Activated T-helper 1 cell treated with anti-CD3 and anti-CD28 coated beads, Interleukin-2, amount 50 U/mL, for 16 hours (primary cell): ENCODE measurements around the gene PARM1.

Source experiments
- DNase-seq, 2 donors: peaks; one replicate each; pipeline ENCODE4 v3.0.0-alpha.2; 2020; ENCODE audit warnings: low read depth in 1 of 2, low spot score in 1 of 2

Gene PARM1

GRCh38 chr4:74942251-74942917 lies 9.5 kb downstream of the PARM1 start:
- DNase-seq = no peak

DNA sequence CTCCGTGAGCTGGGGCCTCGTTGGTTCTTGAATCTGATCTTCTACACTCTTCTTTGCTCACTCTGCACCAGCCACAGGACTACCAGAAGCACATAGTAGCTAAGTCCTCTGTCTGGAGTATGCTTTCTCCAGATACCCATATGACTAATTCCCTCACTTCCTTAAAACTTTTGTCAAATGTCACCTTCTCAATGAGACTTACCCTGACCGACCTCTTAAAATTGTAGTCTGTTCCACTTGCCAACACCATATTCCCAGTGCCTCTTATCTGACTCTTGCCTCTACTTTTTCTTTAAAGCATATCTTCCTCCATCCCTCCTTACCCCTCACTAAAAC lies 10.0 kb downstream of the PARM1 start:
- no peak for DNase-seq

DNA sequence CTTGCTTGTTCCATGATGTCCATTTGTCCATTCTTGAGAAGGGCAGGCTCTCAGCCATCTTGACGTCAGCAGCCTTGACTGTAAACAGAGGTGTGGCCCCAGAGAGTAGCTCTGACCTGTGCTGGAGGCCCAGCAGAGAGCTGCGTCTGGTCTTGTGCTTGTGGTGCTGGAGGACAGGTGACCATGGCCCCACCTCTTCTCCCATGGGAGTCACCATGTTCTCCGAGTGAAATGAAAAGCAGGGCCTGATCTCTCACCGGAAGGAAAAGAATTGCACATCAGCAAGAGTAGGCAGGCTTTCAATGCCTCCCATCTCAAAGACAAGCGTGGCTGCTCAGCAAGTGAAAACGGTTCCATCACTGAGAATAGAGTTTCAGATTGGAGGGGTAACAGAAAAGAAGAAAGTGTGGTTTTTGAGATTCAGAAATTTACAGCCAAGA lies 11.5 kb downstream of the PARM1 start:
- no peak for DNase-seq

DNA sequence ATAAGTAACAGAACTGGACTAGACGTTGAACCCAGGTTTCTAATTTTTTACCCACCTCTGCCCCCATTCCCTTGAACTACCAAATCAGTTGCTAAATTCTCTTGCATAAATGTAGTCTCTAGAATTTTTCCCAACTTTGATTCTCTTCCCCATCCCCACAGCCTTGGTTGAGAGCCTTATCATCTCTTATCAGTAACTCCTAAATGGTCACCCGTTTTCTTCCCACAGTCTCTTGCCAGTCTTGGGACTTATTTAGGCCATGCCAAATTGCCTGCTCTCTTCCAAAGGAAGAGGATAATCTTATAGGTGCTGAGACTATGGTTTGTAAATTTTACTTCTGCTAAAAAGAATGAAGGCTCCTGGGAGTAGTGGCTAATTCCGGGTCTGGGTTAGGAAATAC lies 13.3 kb downstream of the PARM1 start:
- DNase-seq = no peak

- no peak for DNase-seq
Measured at GRCh38 chr4:74947798-74948197, 14.9 kb downstream of the PARM1 start.

- DNase-seq = no peak
Measured at GRCh38 chr4:74948236-74948635, 15.3 kb downstream of the PARM1 start.

DNA sequence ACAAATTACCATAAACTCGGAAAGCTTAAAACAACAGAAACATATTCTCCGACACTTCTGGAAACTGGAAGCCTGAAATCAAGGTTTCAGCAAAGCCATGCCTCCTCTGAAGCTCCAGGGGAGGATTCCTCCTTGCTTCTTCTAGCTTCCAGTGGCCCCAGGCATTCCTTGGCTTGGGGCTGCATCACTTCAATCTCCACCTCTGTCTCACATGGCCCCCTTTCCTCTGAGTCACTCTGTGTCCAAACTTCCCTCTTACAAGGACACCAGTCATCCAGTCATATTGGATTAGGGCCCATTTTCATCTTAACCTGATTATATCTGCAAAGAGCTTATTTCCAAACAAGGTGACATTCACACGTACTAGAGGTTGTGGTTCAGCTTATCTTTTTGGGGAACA lies 17.3 kb downstream of the PARM1 start:
- DNase-seq = no peak

- no peak for DNase-seq
Measured at GRCh38 chr4:74950882-74951281, 18.0 kb downstream of the PARM1 start.

GRCh38 chr4:74953647-74954046 lies 20.7 kb downstream of the PARM1 start:
- no peak for DNase-seq

DNA sequence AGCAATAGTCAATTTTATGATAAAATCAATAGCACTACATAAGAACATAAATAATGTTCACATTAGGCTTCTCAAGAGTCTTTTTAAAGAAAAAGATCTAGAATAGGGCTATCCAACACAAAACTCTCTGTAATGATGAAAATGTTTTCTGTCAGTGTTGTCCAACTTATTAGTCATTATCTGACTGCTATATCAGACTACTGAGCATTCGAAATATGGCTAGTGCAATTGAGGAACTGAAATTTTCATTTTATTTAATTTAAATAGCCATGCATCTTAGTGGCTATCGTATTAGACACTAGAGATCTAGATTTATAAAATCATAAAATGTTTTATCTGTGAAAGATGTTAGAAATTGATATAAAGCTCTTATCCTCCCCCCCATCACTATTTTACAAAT lies 26.0 kb downstream of the PARM1 start:
- no peak for DNase-seq

- DNase-seq = no peak
Measured at GRCh38 chr4:74961230-74961629, 28.3 kb downstream of the PARM1 start.

- DNase-seq = no peak
Measured at GRCh38 chr4:74962584-74962983, 29.7 kb downstream of the PARM1 start.

DNA sequence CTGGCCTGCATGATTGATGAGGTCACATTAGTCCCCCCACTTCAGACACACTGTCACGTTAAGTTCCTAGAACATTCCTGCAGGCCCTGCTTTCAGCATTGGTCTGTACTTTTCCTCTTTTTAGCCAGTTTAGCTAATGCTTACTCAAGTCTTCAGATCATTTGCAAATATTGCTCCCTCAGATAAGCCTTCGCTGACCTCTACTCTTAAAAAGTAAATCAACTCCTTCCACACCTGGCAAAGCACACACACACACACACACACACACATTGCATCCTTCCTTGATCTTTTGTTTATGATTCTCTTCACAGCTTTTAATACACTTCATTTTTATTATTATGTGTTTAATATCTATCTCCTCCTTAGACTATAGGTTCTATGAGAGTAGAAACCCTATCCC lies 31.4 kb downstream of the PARM1 start:
- DNase-seq = no peak

- no peak for DNase-seq
Measured at GRCh38 chr4:74967324-74967723, 34.4 kb downstream of the PARM1 start.

GRCh38 chr4:74968456-74969164 lies 35.7 kb downstream of the PARM1 start:
- no peak for DNase-seq

DNA sequence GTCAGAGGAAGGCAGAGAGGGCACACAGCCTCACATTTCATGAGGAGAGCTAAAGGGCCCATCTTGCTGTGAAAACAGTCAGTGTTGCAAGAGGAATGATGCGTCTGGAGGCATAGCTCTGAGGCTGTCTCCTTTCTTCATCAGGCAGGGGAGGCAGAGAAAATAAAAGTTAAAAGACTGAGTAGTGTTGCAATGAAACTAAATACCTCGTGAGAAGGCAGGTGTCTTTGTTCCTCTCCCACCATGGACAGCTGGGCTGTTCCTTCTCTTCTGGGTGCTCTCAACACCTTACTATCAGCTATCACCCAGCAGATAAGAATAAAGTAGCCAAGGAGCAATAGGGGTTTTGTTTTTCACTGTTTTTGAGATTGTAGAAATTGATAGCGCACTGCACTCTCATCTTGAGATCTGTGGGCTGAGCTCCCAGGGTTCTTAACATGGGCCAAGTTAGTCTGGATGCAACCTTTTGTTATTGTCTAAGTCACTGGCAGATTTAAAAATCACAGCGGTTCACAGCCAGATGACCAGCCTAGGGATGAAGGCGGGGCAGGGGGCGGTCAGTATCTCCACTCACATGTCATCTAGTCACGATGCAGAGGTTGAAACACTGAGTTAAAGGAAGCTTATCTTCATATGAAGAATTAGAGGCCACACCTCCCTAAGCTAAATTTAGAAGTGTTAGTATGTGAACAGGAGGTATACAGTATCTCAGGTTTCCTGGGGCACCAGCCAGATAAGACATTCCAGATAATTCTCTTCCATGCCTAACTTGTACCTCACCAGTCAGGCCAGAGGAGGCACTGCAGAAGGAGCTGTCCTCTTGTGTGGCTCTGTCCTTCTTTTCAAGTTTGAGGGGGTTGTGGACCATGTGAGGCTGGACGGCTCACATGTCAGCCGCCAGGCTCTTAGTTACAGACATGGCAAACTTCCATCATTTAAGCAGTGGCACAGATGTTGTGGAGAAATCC lies 36.9 kb downstream of the PARM1 start:
- no peak for DNase-seq

GRCh38 chr4:74970577-74970976 lies 37.7 kb downstream of the PARM1 start:
- no peak for DNase-seq

DNA sequence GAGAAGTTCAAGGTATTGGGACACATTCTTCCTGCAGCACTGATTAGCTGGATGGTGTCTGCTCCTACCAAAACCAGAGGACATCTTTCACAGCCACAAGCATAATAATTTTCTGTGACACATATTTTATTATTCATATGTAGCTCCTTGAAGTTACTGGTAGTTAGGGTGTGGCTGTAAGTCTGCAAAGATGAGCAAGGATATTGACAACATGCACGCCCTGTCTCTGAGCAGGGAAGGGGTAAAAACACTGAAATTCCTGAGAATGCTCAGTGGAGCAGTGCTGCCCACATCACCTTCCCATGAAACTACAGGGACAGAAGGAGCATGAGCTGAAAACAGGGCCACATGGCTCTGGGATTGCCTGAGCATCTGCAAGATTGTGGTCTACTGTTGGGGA lies 38.9 kb downstream of the PARM1 start:
- no peak for DNase-seq

DNA sequence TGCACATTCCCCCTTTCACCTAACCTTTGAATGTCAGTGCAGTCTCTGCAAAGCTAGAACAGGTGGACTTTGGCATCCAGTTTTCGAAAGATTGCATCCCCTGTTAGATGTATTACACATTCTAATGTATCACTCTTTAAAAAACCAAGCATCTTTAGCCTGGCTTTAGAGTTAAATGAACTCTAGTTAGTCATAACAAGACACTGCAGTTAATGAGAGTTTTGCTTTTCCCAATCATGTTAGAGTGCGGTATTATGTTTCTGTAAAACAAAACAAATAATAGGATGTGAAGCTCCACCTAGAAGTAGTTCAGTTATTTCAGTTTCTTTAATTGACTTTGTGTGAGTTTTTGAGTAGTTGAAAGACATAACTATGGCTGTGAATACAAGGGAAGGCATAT lies 42.2 kb downstream of the PARM1 start:
- no peak for DNase-seq

DNA sequence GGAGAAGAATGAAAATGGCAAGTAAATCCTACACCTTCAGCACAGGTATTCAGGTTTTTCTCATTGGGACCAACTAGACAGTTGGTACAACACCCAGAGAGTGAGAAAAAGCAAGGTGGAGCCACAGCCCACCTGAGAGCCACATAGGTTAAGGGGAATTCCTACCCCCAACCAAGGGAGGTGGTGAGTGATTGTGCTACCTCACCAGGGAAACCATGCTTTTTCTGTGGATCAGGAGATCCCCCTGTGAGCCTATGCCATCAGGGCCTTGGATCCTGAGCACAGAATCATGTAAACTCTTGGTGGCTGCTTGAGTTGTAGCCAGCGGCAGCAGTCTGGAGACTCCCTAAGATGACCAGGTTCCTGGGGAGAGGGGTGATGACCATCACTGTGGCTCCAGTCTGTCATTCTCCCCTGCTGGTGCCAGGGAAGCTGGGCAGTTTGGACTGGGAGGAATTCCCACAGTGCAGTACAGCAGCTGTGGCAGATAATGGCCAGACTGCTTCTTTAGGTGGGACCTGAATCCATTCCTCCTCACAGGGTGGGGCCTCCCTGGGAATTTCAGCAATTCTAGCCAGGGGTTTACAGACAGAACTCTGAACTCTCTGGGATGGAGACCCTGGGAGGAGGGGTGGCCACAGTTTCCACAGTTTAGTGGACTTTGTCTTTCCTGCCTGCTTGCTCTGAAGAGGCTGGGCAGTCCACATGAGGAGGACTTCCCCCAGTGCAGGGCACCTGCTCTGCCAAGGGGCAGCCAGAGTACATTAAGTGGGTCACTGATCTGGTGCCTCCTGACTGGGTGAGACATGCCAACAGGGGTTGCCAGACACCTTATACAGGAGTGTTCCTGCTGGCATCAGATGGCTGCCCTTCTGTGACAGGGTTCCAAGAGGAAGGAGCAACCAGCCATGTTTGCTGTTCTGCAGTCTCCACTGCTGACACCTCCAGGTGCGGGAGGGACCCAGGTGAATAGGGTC lies 43.2 kb downstream of the PARM1 start:
- DNase-seq = no peak
